HepG2 (cell line): Measurements from ENCODE around the gene CLPTM1. TPM values are rescaled to one million over a fixed set of nuclear protein-coding genes. Genes with fewer than 3 reads are reported as not detected.

Source experiments
- CREM ChIP-seq, 2 experiments: sonication (generic) in 1 of 2; formaldehyde crosslinking in 1 of 2; IDR thresholded peaks; 2 replicates each; pipeline versions ENCODE4 v1.4.0 to v1.6.1; 2016 to 2020; ENCODE audit warnings: antibody characterized with exemption in 1 of 2, mild to moderate bottlenecking in 1 of 2, missing genetic modification reagents in 1 of 2
- MAFG ChIP-seq: sonication (generic); formaldehyde crosslinking; IDR thresholded peaks from 2 replicates; pipeline ENCODE4 v1.5.1; 2020; ENCODE audit warnings: mild to moderate bottlenecking, missing genetic modification reagents
- NFYC ChIP-seq: IDR thresholded peaks from 2 replicates; pipeline ENCODE4 v1.6.1; 2016; ENCODE audit warnings: missing genetic modification reagents, missing compliant biosample characterization
- TMF1 ChIP-seq: sonication (generic); formaldehyde crosslinking; IDR thresholded peaks from 2 replicates; pipeline ENCODE4 v1.8.1; 2022; ENCODE audit warnings: low read depth, missing genetic modification reagents
- ZBTB40 ChIP-seq, 2 experiments: fragments of 450-650 bp in 1 of 2; sonication (generic) in 1 of 2; formaldehyde crosslinking in 1 of 2; IDR thresholded peaks; 2 replicates each; pipeline versions ENCODE4 v1.6.1 to v1.8.0; 2016 to 2022; ENCODE audit warnings: antibody characterized with exemption in 1 of 2, mild to moderate bottlenecking in 1 of 2, missing genetic modification reagents in 1 of 2
- ZMYM3 ChIP-seq: sonication (generic); formaldehyde crosslinking; IDR thresholded peaks from 2 replicates; pipeline ENCODE4 v1.5.1; 2020; ENCODE audit warnings: mild to moderate bottlenecking, missing genetic modification reagents
- ZNF138 ChIP-seq: sonication (generic); formaldehyde crosslinking; IDR thresholded peaks from 2 replicates; pipeline ENCODE4 v1.5.0; 2020; ENCODE audit warnings: mild to moderate bottlenecking, low read depth, missing genetic modification reagents
- ZNF235 ChIP-seq: sonication (generic); formaldehyde crosslinking; IDR thresholded peaks from 2 replicates; pipeline ENCODE4 v1.8.1; 2023; ENCODE audit warnings: mild to moderate bottlenecking, missing genetic modification reagents, borderline replicate concordance
- ZNF468 ChIP-seq: sonication (generic); formaldehyde crosslinking; IDR thresholded peaks from 2 replicates; pipeline ENCODE4 v1.8.0; 2022; ENCODE audit warnings: mild to moderate bottlenecking, moderate library complexity, missing genetic modification reagents
- ZNF562 ChIP-seq: sonication (generic); formaldehyde crosslinking; IDR thresholded peaks from 2 replicates; pipeline ENCODE4 v1.8.0; 2022; ENCODE audit warnings: missing genetic modification reagents, borderline replicate concordance
- ZNF609 ChIP-seq: sonication (generic); formaldehyde crosslinking; IDR thresholded peaks from 2 replicates; pipeline ENCODE4 v1.4.0; 2020; ENCODE audit warnings: mild to moderate bottlenecking, missing genetic modification reagents, borderline replicate concordance
- ZNF749 ChIP-seq: sonication (generic); formaldehyde crosslinking; IDR thresholded peaks from 2 replicates; pipeline ENCODE4 v1.8.0; 2022; ENCODE audit warnings: mild to moderate bottlenecking, missing genetic modification reagents, moderate library complexity, borderline replicate concordance
- ZNF75D ChIP-seq: sonication (generic); formaldehyde crosslinking; IDR thresholded peaks from 2 replicates; pipeline ENCODE4 v1.8.1; 2023; ENCODE audit warnings: missing genetic modification reagents, mild to moderate bottlenecking, borderline replicate concordance
- ZNF850 ChIP-seq: sonication (generic); formaldehyde crosslinking; conservative IDR thresholded peaks from 2 replicates; pipeline ENCODE4 v1.9.0; 2021; ENCODE audit warnings: mild to moderate bottlenecking, missing genetic modification reagents
- ZSCAN29 ChIP-seq: sonication (generic); formaldehyde crosslinking; conservative IDR thresholded peaks from 2 replicates; pipeline ENCODE4 v1.4.0; 2020; ENCODE audit warnings: mild to moderate bottlenecking, missing genetic modification reagents
- polyA plus RNA-seq, 8 experiments: library from polyadenylated mRNA; depleted of rRNA in 3 of 8; stranded (reverse) in 7 of 8; unstranded in 1 of 8; fragments of >200 nt; fragmentation: Illumina TruSeq in 4 of 8; extraction: Trizol in 4 of 8; gene quantifications; 2 replicates each; pipeline versions ENCODE4 v1.2.1 to v1.2.3, GENCODE V29; 2011 to 2016; ENCODE audit warnings: low read depth in 4 of 8, missing spikeins in 1 of 8, mixed read lengths in 1 of 8; ENCODE audit not compliant: insufficient read depth in 1 of 8
- total RNA-seq, 5 experiments: library from RNA; depleted of rRNA; stranded (reverse); fragments of >200 nt; fragmentation: Illumina TruSeq; extraction: Trizol; gene quantifications; 2 replicates each; pipeline ENCODE4 v1.2.3, GENCODE V29; 2016; ENCODE audit warnings: low read depth in 1 of 5

CLPTM1 gene
- total and polyA plus RNA-seq, 2 of the 13 experiments (the other 11 are each of a cell fraction or from before 2014, with no cell fraction given) = 34.9 to 42.8 TPM

GRCh38 chr19:44905437-44906160, 49.6 kb upstream of the CLPTM1 start, which contains the start of gene APOE (continued):
- no peak for TF ChIP-seq MAFG (CRISPR knock-in tag)
- no peak for TF ChIP-seq ZNF138 (CRISPR knock-in tag)
- TF ChIP-seq ZBTB40 (IDR thresholded peaks at IDR 0.05) = no peak
- no peak for TF ChIP-seq ZBTB40 (CRISPR knock-in tag; IDR thresholded peaks at IDR 0.05)
- TF ChIP-seq CREM (IDR thresholded peaks at IDR 0.05) = peak; percentile 22; the same call in 1 of the 2 replicates
- TF ChIP-seq CREM (CRISPR knock-in tag; IDR thresholded peaks at IDR 0.05) = no peak
- TF ChIP-seq ZNF850 (CRISPR knock-in tag) = no peak
- TF ChIP-seq ZMYM3 (CRISPR knock-in tag) = no peak
- TF ChIP-seq ZNF75D (CRISPR knock-in tag) = no peak
- TF ChIP-seq TMF1 (CRISPR knock-in tag) = peak; percentile 72; the same call in 1 of the 2 replicates
- no peak for TF ChIP-seq ZNF562
- no peak for TF ChIP-seq NFYC (CRISPR knock-in tag)
- no peak for TF ChIP-seq ZNF235 (CRISPR knock-in tag)
- TF ChIP-seq ZNF609 (CRISPR knock-in tag) = peak; percentile 66; the same call in 1 of the 2 replicates
- TF ChIP-seq ZNF468 (CRISPR knock-in tag) = no peak
- 0 out of 2 replicates have a peak, but pooled peaks have one; percentile 54 for TF ChIP-seq ZSCAN29 (CRISPR knock-in tag)
- TF ChIP-seq ZNF749 (CRISPR knock-in tag) = no peak
